Retinal pigment epithelial cell (primary cell): ENCODE measurements around the gene TMEM215.

ENCODE experiments used
- DNase-seq: peaks from one replicate; pipeline ENCODE4 v3.0.0-alpha.2; 2010; ENCODE audit warnings: low read depth
- H3K4me3 ChIP-seq: 2 replicates; pipeline ENCODE4 v1.5.1; 2011; ENCODE audit warnings: mild to moderate bottlenecking, low read length, control low read depth, moderate library complexity
- TF ChIP-seq, protein P1 (sequence below): conservative IDR thresholded peaks from 2 replicates; pipeline ENCODE4 v1.5.1; 2011; ENCODE audit warnings: low read depth, low read length, control low read depth, inconsistent platforms

TMEM215 gene

DNA sequence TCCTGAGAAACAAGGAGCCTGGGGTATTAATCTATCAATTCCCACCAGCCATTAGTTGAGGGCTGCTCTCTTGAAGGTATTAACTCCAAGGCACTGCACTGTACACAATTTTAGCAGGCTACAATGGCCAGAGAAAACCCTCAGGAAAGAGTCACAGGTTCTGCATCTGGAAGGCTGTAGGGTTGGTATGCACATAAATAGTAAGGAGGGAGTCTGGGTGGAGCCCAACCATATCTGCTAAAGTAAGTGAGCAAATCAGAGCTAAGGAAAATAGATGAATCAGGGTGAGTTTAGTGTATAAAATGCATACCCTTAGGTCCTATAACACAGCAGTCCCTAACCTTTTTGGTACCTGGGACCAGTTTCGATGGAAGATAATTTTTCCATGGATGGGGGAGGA is 18.2 kb downstream of the TMEM215 start:
- no peak for DNase-seq
- no peak overlapping the region for H3K4me3 ChIP-seq
- TF ChIP-seq, protein P1, sequence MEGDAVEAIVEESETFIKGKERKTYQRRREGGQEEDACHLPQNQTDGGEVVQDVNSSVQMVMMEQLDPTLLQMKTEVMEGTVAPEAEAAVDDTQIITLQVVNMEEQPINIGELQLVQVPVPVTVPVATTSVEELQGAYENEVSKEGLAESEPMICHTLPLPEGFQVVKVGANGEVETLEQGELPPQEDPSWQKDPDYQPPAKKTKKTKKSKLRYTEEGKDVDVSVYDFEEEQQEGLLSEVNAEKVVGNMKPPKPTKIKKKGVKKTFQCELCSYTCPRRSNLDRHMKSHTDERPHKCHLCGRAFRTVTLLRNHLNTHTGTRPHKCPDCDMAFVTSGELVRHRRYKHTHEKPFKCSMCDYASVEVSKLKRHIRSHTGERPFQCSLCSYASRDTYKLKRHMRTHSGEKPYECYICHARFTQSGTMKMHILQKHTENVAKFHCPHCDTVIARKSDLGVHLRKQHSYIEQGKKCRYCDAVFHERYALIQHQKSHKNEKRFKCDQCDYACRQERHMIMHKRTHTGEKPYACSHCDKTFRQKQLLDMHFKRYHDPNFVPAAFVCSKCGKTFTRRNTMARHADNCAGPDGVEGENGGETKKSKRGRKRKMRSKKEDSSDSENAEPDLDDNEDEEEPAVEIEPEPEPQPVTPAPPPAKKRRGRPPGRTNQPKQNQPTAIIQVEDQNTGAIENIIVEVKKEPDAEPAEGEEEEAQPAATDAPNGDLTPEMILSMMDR: no peak

DNA sequence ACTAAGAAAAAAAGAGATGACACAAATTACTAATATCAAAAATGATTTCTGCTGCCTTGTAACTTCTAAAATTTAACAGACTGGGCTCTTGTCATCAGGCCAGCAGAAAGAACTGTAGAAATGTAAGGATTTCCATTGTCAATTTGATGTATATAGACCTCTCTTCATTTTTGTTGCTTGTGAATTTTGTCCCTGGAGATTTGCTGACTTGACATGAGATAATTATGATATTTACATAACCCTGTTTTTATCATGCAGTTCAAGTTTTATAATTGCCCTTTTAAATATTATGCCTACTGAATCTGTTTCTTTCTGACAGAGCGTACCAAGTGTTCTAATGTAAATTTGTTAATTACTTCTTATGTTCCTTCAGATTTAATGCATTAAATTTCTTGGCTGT is 23.9 kb downstream of the TMEM215 start:
- TF ChIP-seq, protein P1: no peak
- DNase-seq: no peak

DNA sequence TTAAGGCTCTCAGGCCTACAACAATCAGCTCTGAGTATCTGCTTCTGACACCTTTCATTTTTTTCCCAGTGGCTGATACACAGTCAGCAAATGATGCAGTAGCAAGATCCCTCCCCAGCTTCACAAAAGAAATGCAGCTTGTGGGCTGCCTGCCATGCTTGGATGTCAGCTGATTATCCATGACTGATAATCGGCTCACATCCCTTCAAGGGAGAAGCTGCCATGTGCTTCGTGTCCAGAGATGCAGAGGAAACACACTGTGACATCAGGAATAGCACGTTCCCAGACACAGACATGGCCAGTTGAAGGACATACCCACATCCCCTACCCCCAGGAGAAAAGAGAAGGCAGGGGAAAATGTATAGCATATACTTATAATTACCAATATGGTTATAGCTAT is 27.9 kb downstream of the TMEM215 start:
- TF ChIP-seq, protein P1: no peak
- no peak overlapping the region for H3K4me3 ChIP-seq
- DNase-seq: no peak

More for the DNA sequence above, 23.9 kb downstream of the TMEM215 start:
- no peak overlapping the region for H3K4me3 ChIP-seq

DNA sequence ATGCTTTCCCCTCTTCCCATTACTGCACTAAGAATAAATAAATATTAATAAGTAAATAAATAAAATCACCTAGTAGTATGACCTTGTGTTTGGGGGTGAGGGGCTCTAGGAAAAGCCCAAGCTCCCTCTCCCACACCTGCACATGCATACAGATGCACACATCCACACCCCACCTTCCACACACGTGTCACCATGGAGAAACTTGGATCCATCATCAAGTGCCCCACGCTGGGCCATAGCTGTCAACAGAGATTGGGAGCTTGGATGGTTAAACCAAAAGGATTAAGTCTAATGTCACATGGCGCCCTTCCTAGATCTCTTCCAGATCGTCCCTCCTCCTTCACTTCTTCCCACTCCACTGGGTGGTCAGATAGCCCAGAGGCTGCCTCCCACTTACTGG is 37.0 kb downstream of the TMEM215 start:
- DNase-seq: no peak
- no peak overlapping the region for H3K4me3 ChIP-seq
- TF ChIP-seq, protein P1: no peak

DNA sequence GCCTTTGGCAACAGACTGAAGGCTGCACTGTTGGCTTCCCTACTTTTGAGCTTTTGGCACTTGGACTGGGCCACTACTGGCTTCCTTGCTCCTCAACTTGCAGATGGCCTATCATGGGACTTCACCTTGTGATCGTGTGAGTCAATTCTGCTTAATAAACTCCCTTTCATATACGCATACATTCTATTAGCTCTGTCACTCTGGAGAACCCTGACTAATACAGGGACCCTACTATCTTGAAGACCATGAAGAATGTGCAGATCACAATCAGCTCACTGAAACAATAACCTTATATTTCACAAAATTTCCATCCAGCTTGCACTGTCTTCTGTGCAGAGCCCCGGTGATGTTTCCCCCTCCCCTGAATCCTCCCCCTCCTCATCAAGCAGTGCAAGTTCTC is 39.8 kb downstream of the TMEM215 start:
- no peak for DNase-seq
- TF ChIP-seq, protein P1: no peak
- H3K4me3 ChIP-seq: no peak overlapping the region

DNA sequence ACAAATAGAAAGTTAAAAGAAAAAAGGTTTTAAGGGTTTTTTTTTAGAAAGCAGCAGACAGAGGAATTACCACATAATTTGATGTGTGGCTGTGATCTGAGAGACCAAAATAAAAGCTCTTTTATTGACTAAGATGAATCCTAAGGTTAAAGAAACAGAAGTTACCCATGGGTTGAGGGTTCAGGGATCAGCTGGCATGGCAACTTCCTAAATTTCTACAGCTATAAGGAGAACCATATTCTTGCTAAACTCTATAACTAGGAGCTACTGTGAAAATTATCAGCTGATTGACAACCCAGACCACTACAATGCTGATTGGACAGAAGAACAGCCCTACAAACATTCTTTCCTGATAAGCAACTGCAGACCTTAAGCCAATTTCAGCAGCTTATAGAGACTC is 40.2 kb downstream of the TMEM215 start:
- TF ChIP-seq, protein P1: no peak
- H3K4me3 ChIP-seq: no peak overlapping the region
- no peak for DNase-seq

DNA sequence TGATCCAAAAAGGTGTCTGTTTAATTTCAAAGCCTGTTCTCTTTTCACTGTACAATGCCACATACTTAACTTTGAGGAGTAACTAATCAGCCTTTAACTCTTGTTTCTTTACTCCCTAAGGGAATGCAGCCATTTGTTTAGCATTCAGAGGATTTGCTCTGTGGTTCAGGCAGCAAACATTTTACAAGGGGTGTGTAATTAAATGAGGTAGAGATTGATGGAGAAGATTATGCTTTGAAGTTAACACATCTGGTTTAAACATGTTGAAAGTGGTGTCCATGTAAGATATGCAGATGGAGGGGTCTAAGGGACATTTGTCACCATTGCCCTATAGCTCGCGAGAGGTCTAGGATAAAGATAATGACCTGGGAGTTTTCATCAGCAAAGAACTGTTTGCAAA is 41.9 kb downstream of the TMEM215 start:
- DNase-seq: no peak
- TF ChIP-seq, protein P1: no peak
- H3K4me3 ChIP-seq: no peak overlapping the region
